Ovary (tissue), 3 donors: ENCODE measurements around the gene FBXL7.

Experiments
- EP300 ChIP-seq: sonication (generic); formaldehyde crosslinking; IDR thresholded peaks from one replicate; pipeline ENCODE4 v1.6.1; 2017; ENCODE audit warnings: antibody characterized with exemption
- TF ChIP-seq, protein P1 (sequence below), 3 donors: fragments of 450-650 bp in 2 of 3; fragments of 200-600 bp in 1 of 3; IDR thresholded peaks; one replicate each; pipeline versions ENCODE4 v1.5.1 to v1.8.0; 2016 to 2022; ENCODE audit warnings: antibody characterized with exemption in 3 of 3, mild to moderate bottlenecking in 1 of 3
- donor health status: DM: no; HTN: no; CAD: no.

DNA sequence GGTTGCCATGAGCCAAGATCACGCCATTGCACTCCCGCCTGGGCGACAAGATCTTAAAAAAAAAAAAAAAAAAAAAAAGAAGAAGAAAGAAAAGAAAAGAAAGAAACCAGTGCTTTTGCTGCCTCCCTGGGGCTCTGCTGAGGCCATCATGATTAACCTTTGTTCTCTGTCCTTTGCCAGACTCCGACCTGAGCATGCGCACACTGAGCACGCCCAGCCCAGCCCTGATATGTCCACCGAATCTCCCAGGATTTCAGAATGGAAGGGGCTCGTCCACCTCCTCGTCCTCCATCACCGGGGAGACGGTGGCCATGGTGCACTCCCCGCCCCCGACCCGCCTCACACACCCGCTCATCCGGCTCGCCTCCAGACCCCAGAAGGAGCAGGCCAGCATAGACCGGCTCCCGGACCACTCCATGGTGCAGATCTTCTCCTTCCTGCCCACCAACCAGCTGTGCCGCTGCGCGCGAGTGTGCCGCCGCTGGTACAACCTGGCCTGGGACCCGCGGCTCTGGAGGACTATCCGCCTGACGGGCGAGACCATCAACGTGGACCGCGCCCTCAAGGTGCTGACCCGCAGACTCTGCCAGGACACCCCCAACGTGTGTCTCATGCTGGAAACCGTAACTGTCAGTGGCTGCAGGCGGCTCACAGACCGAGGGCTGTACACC lies 427.9 kb downstream of the FBXL7 start:
- TF ChIP-seq, protein P1, sequence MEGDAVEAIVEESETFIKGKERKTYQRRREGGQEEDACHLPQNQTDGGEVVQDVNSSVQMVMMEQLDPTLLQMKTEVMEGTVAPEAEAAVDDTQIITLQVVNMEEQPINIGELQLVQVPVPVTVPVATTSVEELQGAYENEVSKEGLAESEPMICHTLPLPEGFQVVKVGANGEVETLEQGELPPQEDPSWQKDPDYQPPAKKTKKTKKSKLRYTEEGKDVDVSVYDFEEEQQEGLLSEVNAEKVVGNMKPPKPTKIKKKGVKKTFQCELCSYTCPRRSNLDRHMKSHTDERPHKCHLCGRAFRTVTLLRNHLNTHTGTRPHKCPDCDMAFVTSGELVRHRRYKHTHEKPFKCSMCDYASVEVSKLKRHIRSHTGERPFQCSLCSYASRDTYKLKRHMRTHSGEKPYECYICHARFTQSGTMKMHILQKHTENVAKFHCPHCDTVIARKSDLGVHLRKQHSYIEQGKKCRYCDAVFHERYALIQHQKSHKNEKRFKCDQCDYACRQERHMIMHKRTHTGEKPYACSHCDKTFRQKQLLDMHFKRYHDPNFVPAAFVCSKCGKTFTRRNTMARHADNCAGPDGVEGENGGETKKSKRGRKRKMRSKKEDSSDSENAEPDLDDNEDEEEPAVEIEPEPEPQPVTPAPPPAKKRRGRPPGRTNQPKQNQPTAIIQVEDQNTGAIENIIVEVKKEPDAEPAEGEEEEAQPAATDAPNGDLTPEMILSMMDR (IDR thresholded peaks at IDR 0.05) = no peak
- no peak for TF ChIP-seq EP300
